Heart right ventricle (tissue), 16 donors: ENCODE results near the gene LRRC56. TPM values are rescaled to one million over a fixed set of nuclear protein-coding genes. Genes with fewer than 3 reads are reported as not detected.

Source experiments
- ATAC-seq, 8 donors: fragments of 200-7000 bp; cut with Tn5 transposase; one replicate each; pipeline ENCODE4 v1.9.1; 2020; ENCODE audit warnings: mild to moderate bottlenecking in 8 of 8, moderate library complexity in 8 of 8, moderate number of reproducible peaks in 1 of 8
- DNase-seq, 2 donors: peaks; one replicate each; pipeline ENCODE4 v3.0.0-alpha.2; 2020
- H3K27ac ChIP-seq, 10 donors: fragments of 200-600 bp; sonication (generic) in 2 of 10; one replicate each; pipeline versions ENCODE4 v1.5.0 to v1.8.0; 2020 to 2022; ENCODE audit warnings: mild to moderate bottlenecking in 3 of 10
- H3K27me3 ChIP-seq, 7 donors: fragments of 200-600 bp; one replicate each; pipeline ENCODE4 v1.8.0; 2021 to 2022; ENCODE audit warnings: mild to moderate bottlenecking in 2 of 7
- H3K36me3 ChIP-seq, 9 donors: fragments of 200-600 bp; sonication (generic) in 1 of 9; one replicate each; pipeline versions ENCODE4 v1.5.0 to v1.8.0; 2020 to 2022; ENCODE audit warnings: mild to moderate bottlenecking in 2 of 9
- H3K4me1 ChIP-seq, 9 donors: fragments of 200-600 bp; sonication (generic) in 1 of 9; one replicate each; pipeline versions ENCODE4 v1.5.0 to v1.8.0; 2020 to 2022; ENCODE audit warnings: mild to moderate bottlenecking in 4 of 9
- H3K4me3 ChIP-seq, 10 donors: fragments of 200-600 bp; sonication (generic) in 2 of 10; one replicate each; pipeline versions ENCODE4 v1.5.0 to v1.8.0; 2020 to 2022; ENCODE audit warnings: mild to moderate bottlenecking in 7 of 10, moderate library complexity in 2 of 10
- H3K9me3 ChIP-seq, 11 donors: fragments of 200-600 bp in 10 of 11; sonication (generic) in 2 of 11; one replicate each; pipeline versions ENCODE4 v1.5.0 to v1.8.0; 2013 to 2022; ENCODE audit warnings: mild to moderate bottlenecking in 2 of 11, control low read depth in 1 of 11, moderate library complexity in 1 of 11
- CTCF ChIP-seq, 9 donors: fragments of 200-600 bp; sonication (generic) in 2 of 9; IDR thresholded peaks; one replicate each; pipeline versions ENCODE4 v1.5.0 to v1.8.0; 2021 to 2022; ENCODE audit warnings: antibody characterized with exemption in 9 of 9, mild to moderate bottlenecking in 5 of 9, moderate library complexity in 1 of 9
- WGBS, 2 donors: extraction: QIAGEN DNeasy Blood & Tissue Kit; methylation state at CpG; one replicate each; pipeline ENCODE4 v1.1.7; 2013; ENCODE audit warnings: inconsistent platforms in 1 of 2; 5-methylcytosine and 5-hydroxymethylcytosine counted together
- intact Hi-C, 10 donors: fragments of 100-400 bp; cut with DNase I; formaldehyde crosslinking; loops; one replicate each; pipeline versions ENCODE4 v1.11.1 to v1.14.2; 2022
- polyA plus RNA-seq, 2 donors: library from polyadenylated mRNA; stranded (reverse); fragments of 200-250 nt; gene quantifications; one replicate each; pipeline ENCODE4 v1.2.3, GENCODE V29; 2013
- total RNA-seq, 10 donors: library from RNA; stranded (reverse); fragmentation: NEBNext Ultra II Directional in 3 of 10; extraction: Animal tissue kit (Norgen Biotek cat#: 25700) in 3 of 10; gene quantifications; one replicate each; pipeline versions ENCODE4 v1.2.1 to v1.2.4, GENCODE V29; 2021 to 2023
- donor health status: Arrhythmogenic right ventricular cardiomyopathy.
- donor health status: ischemic (EF 13 %, LVEDD 7.1; RV severe dilation, severe dysfunction).
- donor health status: healthy with polysubstance abuse.
- donor health status: DM: no; HTN: yes; CAD: no.
- donor health status: DM: no; HTN: no; CAD: no.
- donor health status: ischemic (EF 25% LVEDD 6.9; RV normal size, moderate dysfunction).
- donor health status: ischemic (EF 25% LVEDD 5.7; RV mildly dilated, moderate dysfunction).
- donor health status: healthy.
- donor health status: DM: yes; HTN: yes; CAD: no.
- donor health status: Ischemic cardiomyopathy.
- donor health status: ischemic (EF 35%, LVEDD 5.7; RV mildly dilated, moderate dysfunction).
- donor health status: nonischemic (EF 11% LVEDD 7.7; RV severe dilation, severe dysfunction).
- donor health status: DM: yes; HTN: yes; CAD: no.
- donor health status: PGD.
- donor health status: ischemic (EF 29% LVEDD 5.4; RV normal size, mild dysfunction).
- donor health status: nonischemic (EF 23%, LVEDD 6.1; RV moderate dilation, normal function).

LRRC56 gene
- total and polyA plus RNA-seq, 12 donors, result 0.13 to 0.49 (median 0.21) TPM; not detected in 2

DNA sequence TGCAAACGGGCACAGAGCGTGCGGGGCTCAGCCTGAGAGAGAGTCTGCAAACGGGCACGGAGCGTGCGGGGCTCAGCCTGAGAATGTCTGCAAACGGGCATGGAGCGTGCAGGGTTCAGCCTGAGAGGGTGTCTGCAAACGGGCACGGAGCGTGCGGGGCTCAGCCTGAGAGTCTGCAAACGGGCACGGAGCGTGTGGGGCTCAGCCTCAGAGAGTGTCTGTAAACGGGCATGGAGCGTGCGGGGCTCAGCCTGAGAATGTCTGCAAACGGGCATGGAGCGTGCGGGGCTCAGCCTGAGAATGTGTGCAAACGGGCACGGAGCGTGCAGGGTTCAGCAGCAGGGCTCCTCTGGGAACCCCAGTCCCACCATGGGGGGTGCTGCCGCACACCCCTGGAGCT is 52.5 kb downstream of the LRRC56 start:
- H3K27me3 ChIP-seq, result no peaks in the 10 kb centered on the region
- no peak for ATAC-seq
- intact Hi-C loops, result no loop called here
- H3K36me3 ChIP-seq, result peaks cover 3 to 96% (median 55%) of the 10 kb centered on the region in 9 donors
- H3K4me3 ChIP-seq, result no peak overlapping the region
- TF ChIP-seq CTCF (IDR thresholded peaks at IDR 0.05), result no peak
- 95 to 96% methylated on average over 26 of the region's 26 CpGs for WGBS, 2 donors
- DNase-seq, result no peak
- no peaks in the 10 kb centered on the region for H3K9me3 ChIP-seq
- no peak overlapping the region for H3K27ac ChIP-seq
- H3K4me1 ChIP-seq, result peaks cover 0 to 20% (median 0%) of the 10 kb centered on the region in 9 donors

- 70 to 81% methylated on average over 11 of the region's 11 CpGs for WGBS, 2 donors
- Histone ChIP-seq H3K27me3 (no peaks in the 10 kb centered on the region), H3K36me3 (peaks cover 3 to 100% (median 60%) of the 10 kb centered on the region in 9 donors), H3K9me3 (no peaks in the 10 kb centered on the region), H3K4me3 (no peak overlapping the region), H3K4me1 (peaks cover 0 to 20% (median 0%) of the 10 kb centered on the region in 9 donors), H3K27ac (no peak overlapping the region)
- ATAC-seq (no peak), DNase-seq (no peak)
- intact Hi-C loops, result no loop called here
- no peak for TF ChIP-seq CTCF (IDR thresholded peaks at IDR 0.05)
Observed at GRCh38 chr11:590997-591396, 53.7 kb downstream of the LRRC56 start.

- Histone ChIP-seq H3K27ac (no peak overlapping the region), H3K27me3 (no peaks in the 10 kb centered on the region), H3K9me3 (no peaks in the 10 kb centered on the region), H3K4me1 (peaks cover 0 to 17% (median 0%) of the 10 kb centered on the region in 9 donors), H3K36me3 (peaks cover 3 to 100% (median 63%) of the 10 kb centered on the region in 9 donors), H3K4me3 (no peak overlapping the region)
- no peak for TF ChIP-seq CTCF (IDR thresholded peaks at IDR 0.05)
- ATAC-seq (peak in 1 of 8 donors; percentile 5), DNase-seq (no peak)
- WGBS, 2 donors, result 96% methylated on average over 22 of the region's 22 CpGs
- intact Hi-C loops, result no loop called here
Observed at GRCh38 chr11:592501-592900, 55.2 kb downstream of the LRRC56 start.

GRCh38 chr11:592918-593317 is 55.6 kb downstream of the LRRC56 start:
- Histone ChIP-seq H3K4me3 (no peak overlapping the region), H3K9me3 (no peaks in the 10 kb centered on the region), H3K27ac (no peak overlapping the region), H3K36me3 (peaks cover 6 to 100% (median 65%) of the 10 kb centered on the region in 9 donors), H3K4me1 (peaks cover 0 to 13% (median 0%) of the 10 kb centered on the region in 9 donors), H3K27me3 (no peaks in the 10 kb centered on the region)
- DNase-seq (no peak), ATAC-seq (no peak)
- no peak for TF ChIP-seq CTCF (IDR thresholded peaks at IDR 0.05)
- 88 to 93% methylated on average over 10 of the region's 10 CpGs for WGBS, 2 donors
- intact Hi-C loops, result no loop called here
